ENCODE data around the gene SCAI. TPM values are rescaled to one million over a fixed set of nuclear protein-coding genes. Genes with fewer than 3 reads are reported as not detected.
A peak's percentile ranks its signal among the peaks of the same experiment; 100 is the strongest.

SCAI gene
- total and polyA plus RNA-seq, 2 experiments from 2014 or later = 13.3 to 35.0 TPM

GRCh38 chr9:124894741-124895170, 248.6 kb downstream of the SCAI start:
- ATAC-seq = peak; percentile 94

GRCh38 chr9:124894035-124894740, 249.1 kb downstream of the SCAI start:
- Histone ChIP-seq H3K4me2 (no peak overlapping the region), H3K4me1 (ENCODE audit: insufficient read depth) (peaks cover 9% of the 10 kb centered on the region), H2AFZ (0 out of 2 replicates have a peak overlapping the region, but pooled peaks have one; percentile 63), H3K79me2 (replicated peaks; ENCODE audit: insufficient read depth) (no peaks in the 10 kb centered on the region), H3K4me3 (no peak overlapping the region), H4K20me1 (replicated peaks; ENCODE audit: insufficient read depth) (peaks cover 3% of the 10 kb centered on the region; the same call in 1 of the 2 replicates), H3F3A (replicated peaks; ENCODE audit: low read depth) (0 out of 2 replicates have a peak, but pooled peaks cover 4% of the 10 kb centered on the region), H3K9me2 (ENCODE audit: insufficient read depth) (no peaks in the 10 kb centered on the region), H3K27ac (ENCODE audit: low read depth) (no peak overlapping the region), H3K27me3 (ENCODE audit: insufficient read depth) (no peaks in the 10 kb centered on the region), H3K36me3 (ENCODE audit: insufficient read depth) (0 out of 2 replicates have a peak, but pooled peaks cover 5% of the 10 kb centered on the region)
- Mint-ChIP-seq H3K9me3 (no peaks in the 10 kb centered on the region), H3K4me3 (no peak overlapping the region), H3K27me3 (ENCODE audit: insufficient read depth, low read depth, poor library complexity) (peaks cover 13% of the 10 kb centered on the region), H3K36me3 (ENCODE audit: low read depth) (peaks cover 4% of the 10 kb centered on the region; the same call in 1 of the 3 replicates), H3K4me1 (peaks cover 8% of the 10 kb centered on the region), H3K27ac (peak overlapping the region; percentile 23; the same call in 1 of the 2 replicates)
- TF ChIP-seq ETS1 (IDR thresholded peaks at IDR 0.05) = no peak
- peak; percentile 80 for ATAC-seq
- DNase-seq (ENCODE audit: low spot score) = peak; percentile 24

More at GRCh38 chr9:124894741-124895170, 248.6 kb downstream of the SCAI start:
- Histone ChIP-seq H2AFZ (0 out of 2 replicates have a peak overlapping the region, but pooled peaks have one; percentile 63), H3K4me2 (no peak overlapping the region), H3K36me3 (ENCODE audit: insufficient read depth) (0 out of 2 replicates have a peak, but pooled peaks cover 5% of the 10 kb centered on the region), H3K9me2 (ENCODE audit: insufficient read depth) (no peaks in the 10 kb centered on the region), H3K4me1 (ENCODE audit: insufficient read depth) (peaks cover 9% of the 10 kb centered on the region), H3K4me3 (no peak overlapping the region), H3K27ac (ENCODE audit: low read depth) (no peak overlapping the region), H3K27me3 (ENCODE audit: insufficient read depth) (no peaks in the 10 kb centered on the region), H4K20me1 (replicated peaks; ENCODE audit: insufficient read depth) (peaks cover 3% of the 10 kb centered on the region; the same call in 1 of the 2 replicates), H3K79me2 (replicated peaks; ENCODE audit: insufficient read depth) (no peaks in the 10 kb centered on the region), H3F3A (replicated peaks; ENCODE audit: low read depth) (0 out of 2 replicates have a peak, but pooled peaks cover 4% of the 10 kb centered on the region)
- DNase-seq (ENCODE audit: low spot score) = peak; percentile 77
- Mint-ChIP-seq H3K9me3 (no peaks in the 10 kb centered on the region), H3K4me1 (peaks cover 8% of the 10 kb centered on the region), H3K27me3 (ENCODE audit: insufficient read depth, low read depth, poor library complexity) (peaks cover 12% of the 10 kb centered on the region), H3K36me3 (ENCODE audit: low read depth) (peaks cover 4% of the 10 kb centered on the region; the same call in 1 of the 3 replicates), H3K27ac (no peak overlapping the region), H3K4me3 (no peak overlapping the region)
- TF ChIP-seq CTCF (conservative IDR thresholded peaks at IDR 0.05; ENCODE audit: low read depth in 2 of 2) (peak; percentile 60 to 84), EZH2 (IDR thresholded peaks at IDR 0.05; ENCODE audit: low read depth, unreplicated experiment) (no peak)

Other genes with a start within 250 kb of the SCAI start
- gene GOLGA1, start 202.4 kb downstream of the SCAI start, total RNA-seq (2014; rRNA removed; shearing (Covaris generic)) = 6.1 and 14.7 TPM in 2 replicates
- 8.0 and 8.8 TPM in 2 replicates for gene GOLGA1, start 202.4 kb downstream of the SCAI start, polyA plus RNA-seq (2016; fragmentation: Nextera tagmentation; extraction: Ambion mirVana)
- 46.4 and 55.0 TPM in 2 replicates for gene PPP6C, start 46.3 kb upstream of the SCAI start, total RNA-seq (2014; rRNA removed; shearing (Covaris generic))
- gene PPP6C, start 46.3 kb upstream of the SCAI start, polyA plus RNA-seq (2016; fragmentation: Nextera tagmentation; extraction: Ambion mirVana) = 31.9 and 32.7 TPM in 2 replicates
- 19.3 and 25.8 TPM in 2 replicates for gene RABEPK, start 57.0 kb upstream of the SCAI start, total RNA-seq (2014; rRNA removed; shearing (Covaris generic))
- gene RABEPK, start 57.0 kb upstream of the SCAI start, polyA plus RNA-seq (2016; fragmentation: Nextera tagmentation; extraction: Ambion mirVana) = 28.5 and 32.7 TPM in 2 replicates
- 259 and 281 TPM in 2 replicates for gene HSPA5, start 97.8 kb upstream of the SCAI start, total RNA-seq (2014; rRNA removed; shearing (Covaris generic))
- 225 and 265 TPM in 2 replicates for gene HSPA5, start 97.8 kb upstream of the SCAI start, polyA plus RNA-seq (2016; fragmentation: Nextera tagmentation; extraction: Ambion mirVana)
- gene GAPVD1, start 118.3 kb upstream of the SCAI start, total RNA-seq (2014; rRNA removed; shearing (Covaris generic)) = 34.6 and 36.4 TPM in 2 replicates
- gene GAPVD1, start 118.3 kb upstream of the SCAI start, polyA plus RNA-seq (2016; fragmentation: Nextera tagmentation; extraction: Ambion mirVana) = 15.1 and 19.2 TPM in 2 replicates